HG02642 (cell line): Measurements from ENCODE around the gene PRAF2.

Experiments
- ATAC-seq: cut with Tn5 transposase; IDR thresholded peaks from one replicate; pipeline ENCODE4 v1.9.1; 2021; ENCODE audit warnings: mild to moderate bottlenecking; ENCODE audit not compliant: unreplicated experiment, poor library complexity

PRAF2 gene

GRCh38 chrX:49043987-49044281 lies 29.9 kb downstream of the PRAF2 start:
- ATAC-seq: no peak

GRCh38 chrX:49043220-49043986 lies 30.4 kb downstream of the PRAF2 start, which contains the start of gene TFE3:
TSS of gene TFE3 (minus strand) at chrX:49043357. CDS start at chrX:49043226, 131 bp downstream.
- peak; percentile 93 for ATAC-seq

DNA sequence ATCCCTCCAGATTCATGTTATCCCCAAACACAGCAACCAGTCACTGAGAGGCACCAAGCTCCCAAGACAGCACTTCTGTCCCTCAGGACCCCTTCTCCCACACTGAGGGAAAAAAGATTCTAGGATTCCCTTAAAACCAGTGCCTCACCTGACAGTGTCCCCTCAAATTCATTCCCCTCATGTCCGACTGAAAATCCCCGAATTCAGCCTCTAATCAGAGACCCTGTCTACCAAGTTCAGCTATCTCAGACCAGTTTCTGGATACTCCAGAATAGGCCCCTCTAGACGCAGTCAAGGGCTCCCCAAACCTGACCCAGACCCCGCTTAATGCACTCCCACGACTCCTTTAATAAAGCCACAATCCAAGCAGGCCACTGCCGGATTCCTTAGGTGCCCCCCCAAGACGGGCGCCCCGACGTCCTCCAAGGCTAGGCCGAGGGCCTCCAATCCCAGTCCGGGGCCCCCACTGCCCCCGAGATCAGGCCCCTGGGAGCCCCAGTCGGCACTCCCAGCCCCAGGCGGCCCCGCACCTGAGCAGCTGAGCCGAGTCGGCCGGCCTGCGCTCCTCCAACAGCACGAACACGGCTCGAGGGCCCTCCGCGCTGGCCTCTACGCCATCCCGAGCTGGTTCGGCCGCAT lies 31.1 kb downstream of the PRAF2 start:
- ATAC-seq: peak; percentile 5

GRCh38 chrX:49041744-49042580 lies 31.8 kb downstream of the PRAF2 start:
- ATAC-seq: no peak

- ATAC-seq: no peak
Observed at GRCh38 chrX:49040376-49040955, 33.3 kb downstream of the PRAF2 start.

- ATAC-seq: no peak
Observed at GRCh38 chrX:49039598-49040375, 34.0 kb downstream of the PRAF2 start.

DNA sequence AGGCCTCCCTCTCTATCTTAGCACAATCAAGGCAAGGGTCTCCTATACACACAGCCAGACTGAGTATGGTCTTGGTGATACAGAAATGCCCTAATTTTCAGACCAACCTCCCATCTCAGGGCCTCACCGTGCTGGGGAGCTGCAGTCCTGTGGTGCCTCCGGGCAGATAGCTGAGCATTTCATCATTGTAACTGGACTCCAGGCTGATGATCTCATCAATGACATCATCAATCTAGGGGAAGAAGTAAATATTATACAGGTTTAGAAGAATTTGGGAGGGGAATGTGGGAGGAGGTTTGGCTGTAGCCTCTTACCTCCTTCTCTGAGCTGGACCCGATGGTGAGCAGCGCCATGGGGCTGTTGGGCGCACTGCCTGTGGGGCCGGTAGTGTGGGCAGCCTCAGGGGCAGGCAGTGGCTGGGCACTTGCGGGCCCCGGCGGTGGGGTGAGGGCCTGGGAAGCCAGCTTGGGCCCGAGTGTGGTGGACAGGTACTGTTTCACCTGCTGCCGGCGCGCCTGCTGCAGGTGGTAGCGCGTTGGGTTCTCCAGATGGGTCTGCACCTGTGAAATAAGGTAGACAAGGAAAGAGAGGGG lies 35.8 kb downstream of the PRAF2 start:
- no peak for ATAC-seq

DNA sequence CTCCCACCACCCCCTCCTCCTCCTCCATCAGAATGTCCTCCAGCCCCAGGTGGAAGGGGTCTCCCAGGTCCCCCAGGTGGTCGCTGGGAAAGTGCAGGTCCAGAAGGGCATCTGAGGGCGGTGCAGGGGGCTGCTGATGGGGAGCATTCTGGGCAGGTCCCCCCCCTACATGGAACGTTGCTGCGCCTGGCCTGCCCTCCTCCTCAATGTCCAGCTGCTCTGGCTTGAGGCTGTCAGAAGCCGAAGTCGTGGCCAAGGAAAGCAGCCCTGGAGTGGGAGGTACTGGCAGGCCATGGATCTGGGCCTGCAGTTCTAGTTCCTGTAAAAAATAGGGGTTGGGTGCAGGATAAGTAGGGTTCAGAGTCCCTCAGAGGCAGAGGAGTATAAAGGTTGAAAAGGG lies 43.5 kb downstream of the PRAF2 start:
- ATAC-seq: no peak

DNA sequence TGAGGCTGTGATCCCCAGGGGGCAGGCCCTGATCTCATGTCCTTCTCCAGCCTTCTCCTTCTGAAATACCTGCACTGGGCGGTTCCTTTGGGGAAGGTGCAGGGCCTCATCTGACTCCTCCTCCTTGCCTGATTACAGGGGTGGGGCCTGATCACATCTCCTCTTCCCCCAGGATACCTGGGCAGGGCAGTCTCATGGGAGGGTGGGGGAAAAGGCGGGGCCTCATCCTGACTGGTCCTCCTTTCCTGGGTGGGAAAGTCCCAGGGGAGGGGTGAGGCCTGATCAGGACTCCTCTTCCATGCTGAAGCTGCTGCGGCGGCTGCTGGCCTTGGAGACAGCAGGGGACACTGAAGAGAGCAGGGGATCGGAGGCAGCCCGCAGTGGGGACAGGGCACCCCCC lies 43.9 kb downstream of the PRAF2 start:
- no peak for ATAC-seq
